IPS-20b (cell line): Measurements from ENCODE around the gene METTL23.
"Not testable (repeated sequence)": the region's sequence is repeated elsewhere in the genome, so short reads cannot be mapped to it uniquely, and the experiment has no call there.

Experiments used
- H3K27ac ChIP-seq: one replicate; pipeline ENCODE4 v1.5.1; 2013; ENCODE audit warnings: low read length
- H3K27me3 ChIP-seq: 2 replicates; pipeline ENCODE4 v1.6.1; 2013; ENCODE audit warnings: mild to moderate bottlenecking, low read length, inconsistent platforms; ENCODE audit not compliant: insufficient read depth
- H3K36me3 ChIP-seq: 2 replicates; pipeline ENCODE4 v1.6.1; 2013; ENCODE audit warnings: low read depth, mild to moderate bottlenecking, inconsistent platforms, low read length, moderate library complexity; ENCODE audit not compliant: insufficient read depth
- H3K4me1 ChIP-seq: 2 replicates; pipeline ENCODE4 v1.6.1; 2013; ENCODE audit warnings: mild to moderate bottlenecking, control low read depth, inconsistent platforms, low read length, moderate library complexity; ENCODE audit not compliant: insufficient read depth
- H3K4me3 ChIP-seq: 2 replicates; pipeline ENCODE4 v1.5.1; 2013; ENCODE audit warnings: mild to moderate bottlenecking, low read length, inconsistent platforms
- H3K9ac ChIP-seq: 2 replicates; pipeline ENCODE4 v1.6.1; 2013; ENCODE audit warnings: low read depth, mild to moderate bottlenecking, inconsistent platforms, low read length, moderate library complexity
- H3K9me3 ChIP-seq: 2 replicates; pipeline ENCODE4 v1.6.1; 2013; ENCODE audit warnings: mild to moderate bottlenecking, low read depth, low read length, inconsistent platforms; ENCODE audit not compliant: insufficient read depth

Gene METTL23

GRCh38 chr17:76709077-76709950, 17.3 kb upstream of the METTL23 start:
- Histone ChIP-seq H3K4me3 (peak overlapping the region; percentile 67), H3K27me3 (peaks cover 23% of the 10 kb centered on the region), H3K27ac (no peak overlapping the region), H3K9me3 (no peaks in the 10 kb centered on the region), H3K9ac (peak overlapping the region; percentile 37; the same call in 1 of the 2 replicates), H3K36me3 (peaks cover 7% of the 10 kb centered on the region; the same call in 1 of the 2 replicates), H3K4me1 (peaks cover 24% of the 10 kb centered on the region)

- not testable (repeated sequence) for H3K27ac ChIP-seq, H3K36me3 ChIP-seq, H3K9me3 ChIP-seq
- Histone ChIP-seq H3K4me3 (peak overlapping the region; percentile 67), H3K4me1 (peaks cover 24% of the 10 kb centered on the region), H3K27me3 (peaks cover 23% of the 10 kb centered on the region), H3K9ac (peak overlapping the region; percentile 37; the same call in 1 of the 2 replicates)
Measured at GRCh38 chr17:76709951-76710862, 16.4 kb upstream of the METTL23 start.

GRCh38 chr17:76710863-76711611, 15.6 kb upstream of the METTL23 start, which contains the start of gene MXRA7:
TSS of gene MXRA7 (minus strand) at chr17:76710965. CDS start at chr17:76710946, 19 bp downstream.
- H3K9ac ChIP-seq = peak within 1 kb of the TSS; percentile 62; the same call in 1 of the 2 replicates

GRCh38 chr17:76712321-76712720, 14.3 kb upstream of the METTL23 start:
- not testable (repeated sequence) for H3K9ac ChIP-seq, H3K4me3 ChIP-seq, H3K9me3 ChIP-seq, H3K27ac ChIP-seq
- peaks cover 23% of the 10 kb centered on the region for H3K27me3 ChIP-seq
- H3K36me3 ChIP-seq = peaks cover 24% of the 10 kb centered on the region
- peaks cover 24% of the 10 kb centered on the region for H3K4me1 ChIP-seq

More at GRCh38 chr17:76710863-76711611, 15.6 kb upstream of the METTL23 start, which contains the start of gene MXRA7:
- H3K9me3 ChIP-seq = no peaks in the 10 kb centered on the region
- H3K27me3 ChIP-seq = peaks cover 23% of the 10 kb centered on the region
- H3K4me3 ChIP-seq = peak within 1 kb of the TSS; percentile 73
- H3K36me3 ChIP-seq = peaks cover 12% of the 10 kb centered on the region; the same call in 1 of the 2 replicates
- no peak within 1 kb of the TSS for H3K27ac ChIP-seq
- H3K4me1 ChIP-seq = peaks cover 24% of the 10 kb centered on the region

GRCh38 chr17:76713765-76714164, 12.9 kb upstream of the METTL23 start:
- Histone ChIP-seq H3K4me1 (peaks cover 15% of the 10 kb centered on the region), H3K4me3 (no peak overlapping the region), H3K9ac (no peak overlapping the region), H3K9me3 (no peaks in the 10 kb centered on the region), H3K36me3 (peaks cover 35% of the 10 kb centered on the region), H3K27ac (no peak overlapping the region), H3K27me3 (peaks cover 16% of the 10 kb centered on the region)

GRCh38 chr17:76714336-76714735, 12.3 kb upstream of the METTL23 start:
- Histone ChIP-seq H3K27me3 (peaks cover 10% of the 10 kb centered on the region), H3K4me3 (no peak overlapping the region), H3K36me3 (peaks cover 41% of the 10 kb centered on the region), H3K4me1 (peaks cover 10% of the 10 kb centered on the region; the same call in 1 of the 2 replicates), H3K9ac (no peak overlapping the region), H3K27ac (no peak overlapping the region), H3K9me3 (no peaks in the 10 kb centered on the region)

- no peak overlapping the region for H3K9ac ChIP-seq
- peaks cover 6% of the 10 kb centered on the region; the same call in 1 of the 2 replicates for H3K4me1 ChIP-seq
- H3K27ac ChIP-seq = no peak overlapping the region
Measured at GRCh38 chr17:76714822-76715495, 11.7 kb upstream of the METTL23 start.

GRCh38 chr17:76715496-76715830, 11.2 kb upstream of the METTL23 start:
- peaks cover 52% of the 10 kb centered on the region for H3K36me3 ChIP-seq
- no peaks in the 10 kb centered on the region for H3K27me3 ChIP-seq
- H3K9me3 ChIP-seq = no peaks in the 10 kb centered on the region
- peaks cover 4% of the 10 kb centered on the region; the same call in 1 of the 2 replicates for H3K4me1 ChIP-seq
- no peak overlapping the region for H3K9ac ChIP-seq
- H3K4me3 ChIP-seq = no peak overlapping the region
- H3K27ac ChIP-seq = no peak overlapping the region

More at GRCh38 chr17:76714822-76715495, 11.7 kb upstream of the METTL23 start:
- H3K36me3 ChIP-seq = peaks cover 47% of the 10 kb centered on the region
- peaks cover 4% of the 10 kb centered on the region for H3K27me3 ChIP-seq
- H3K4me3 ChIP-seq = no peak overlapping the region
- H3K9me3 ChIP-seq = no peaks in the 10 kb centered on the region

GRCh38 chr17:76716146-76716838, 10.3 kb upstream of the METTL23 start:
- H3K36me3 ChIP-seq = peaks cover 61% of the 10 kb centered on the region
- H3K9ac ChIP-seq = no peak overlapping the region
- peaks cover 1% of the 10 kb centered on the region; the same call in 1 of the 2 replicates for H3K4me1 ChIP-seq
- H3K4me3 ChIP-seq = no peak overlapping the region
- H3K27me3 ChIP-seq = no peaks in the 10 kb centered on the region
- no peak overlapping the region for H3K27ac ChIP-seq
- no peaks in the 10 kb centered on the region for H3K9me3 ChIP-seq

- H3K9ac ChIP-seq = no peak overlapping the region
- H3K36me3 ChIP-seq = peaks cover 66% of the 10 kb centered on the region
- H3K27ac ChIP-seq = no peak overlapping the region
- no peak overlapping the region for H3K4me3 ChIP-seq
- no peaks in the 10 kb centered on the region for H3K27me3 ChIP-seq
- no peaks in the 10 kb centered on the region for H3K4me1 ChIP-seq
- no peaks in the 10 kb centered on the region for H3K9me3 ChIP-seq
Measured at GRCh38 chr17:76716839-76717215, 9.8 kb upstream of the METTL23 start.
